Lower lobe of right lung (tissue), 2 donors: ENCODE data around the gene PC. TPM values are rescaled to one million over a fixed set of nuclear protein-coding genes. Genes with fewer than 3 reads are reported as not detected.

Experiments used
- ATAC-seq, 2 donors: fragments of 200-7000 bp; cut with Tn5 transposase; one replicate each; pipeline ENCODE4 v1.9.1; 2020 to 2022; ENCODE audit warnings: mild to moderate bottlenecking in 2 of 2, moderate library complexity in 2 of 2
- DNase-seq: peaks from one replicate; pipeline ENCODE4 v3.0.0-alpha.2; 2020
- H3K27ac ChIP-seq: fragments of 200-600 bp; one replicate; pipeline ENCODE4 v1.8.0; 2022
- H3K27me3 ChIP-seq: fragments of 200-600 bp; one replicate; pipeline ENCODE4 v1.8.0; 2022; ENCODE audit warnings: low read depth
- H3K36me3 ChIP-seq: fragments of 200-600 bp; one replicate; pipeline ENCODE4 v1.8.0; 2022; ENCODE audit warnings: mild to moderate bottlenecking
- H3K4me1 ChIP-seq: fragments of 200-600 bp; one replicate; pipeline ENCODE4 v1.8.0; 2022
- H3K4me3 ChIP-seq: fragments of 200-600 bp; one replicate; pipeline ENCODE4 v1.8.0; 2022; ENCODE audit warnings: mild to moderate bottlenecking
- H3K9me3 ChIP-seq: fragments of 200-600 bp; one replicate; pipeline ENCODE4 v1.8.0; 2022
- intact Hi-C: fragments of 100-400 bp; cut with DNase I; formaldehyde crosslinking; loops from one replicate; pipeline ENCODE4 v1.11.0; 2022
- total RNA-seq: library from RNA; stranded (reverse); fragmentation: NEBNext Ultra II Directional; extraction: Animal tissue kit (Norgen Biotek cat#: 25700); gene quantifications from one replicate; pipeline ENCODE4 v1.2.1, GENCODE V29; 2021
- TF ChIP-seq, protein P1 (sequence below): fragments of 200-600 bp; IDR thresholded peaks from one replicate; pipeline ENCODE4 v1.8.0; 2022; ENCODE audit warnings: antibody characterized with exemption, mild to moderate bottlenecking
- donor health status: DM: no; HTN: yes; CAD: no; lungs with severe emphysema.

The PC gene
- total RNA-seq, 1 donor from 2014 or later, result 14.7 TPM

GRCh38 chr11:66981976-66982578 lies 23.9 kb upstream of the PC start:
- intact Hi-C loops, result no loop called here
- no peaks in the 10 kb centered on the region for H3K27me3 ChIP-seq
- H3K4me1 ChIP-seq, result peaks cover 11% of the 10 kb centered on the region
- TF ChIP-seq, protein P1, sequence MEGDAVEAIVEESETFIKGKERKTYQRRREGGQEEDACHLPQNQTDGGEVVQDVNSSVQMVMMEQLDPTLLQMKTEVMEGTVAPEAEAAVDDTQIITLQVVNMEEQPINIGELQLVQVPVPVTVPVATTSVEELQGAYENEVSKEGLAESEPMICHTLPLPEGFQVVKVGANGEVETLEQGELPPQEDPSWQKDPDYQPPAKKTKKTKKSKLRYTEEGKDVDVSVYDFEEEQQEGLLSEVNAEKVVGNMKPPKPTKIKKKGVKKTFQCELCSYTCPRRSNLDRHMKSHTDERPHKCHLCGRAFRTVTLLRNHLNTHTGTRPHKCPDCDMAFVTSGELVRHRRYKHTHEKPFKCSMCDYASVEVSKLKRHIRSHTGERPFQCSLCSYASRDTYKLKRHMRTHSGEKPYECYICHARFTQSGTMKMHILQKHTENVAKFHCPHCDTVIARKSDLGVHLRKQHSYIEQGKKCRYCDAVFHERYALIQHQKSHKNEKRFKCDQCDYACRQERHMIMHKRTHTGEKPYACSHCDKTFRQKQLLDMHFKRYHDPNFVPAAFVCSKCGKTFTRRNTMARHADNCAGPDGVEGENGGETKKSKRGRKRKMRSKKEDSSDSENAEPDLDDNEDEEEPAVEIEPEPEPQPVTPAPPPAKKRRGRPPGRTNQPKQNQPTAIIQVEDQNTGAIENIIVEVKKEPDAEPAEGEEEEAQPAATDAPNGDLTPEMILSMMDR, result no peak
- DNase-seq, result peak; percentile 85
- no peaks in the 10 kb centered on the region for H3K36me3 ChIP-seq
- no peak overlapping the region for H3K27ac ChIP-seq
- no peak overlapping the region for H3K4me3 ChIP-seq
- peak; percentile 45 to 50 for ATAC-seq
- H3K9me3 ChIP-seq, result peaks cover 12% of the 10 kb centered on the region

DNA sequence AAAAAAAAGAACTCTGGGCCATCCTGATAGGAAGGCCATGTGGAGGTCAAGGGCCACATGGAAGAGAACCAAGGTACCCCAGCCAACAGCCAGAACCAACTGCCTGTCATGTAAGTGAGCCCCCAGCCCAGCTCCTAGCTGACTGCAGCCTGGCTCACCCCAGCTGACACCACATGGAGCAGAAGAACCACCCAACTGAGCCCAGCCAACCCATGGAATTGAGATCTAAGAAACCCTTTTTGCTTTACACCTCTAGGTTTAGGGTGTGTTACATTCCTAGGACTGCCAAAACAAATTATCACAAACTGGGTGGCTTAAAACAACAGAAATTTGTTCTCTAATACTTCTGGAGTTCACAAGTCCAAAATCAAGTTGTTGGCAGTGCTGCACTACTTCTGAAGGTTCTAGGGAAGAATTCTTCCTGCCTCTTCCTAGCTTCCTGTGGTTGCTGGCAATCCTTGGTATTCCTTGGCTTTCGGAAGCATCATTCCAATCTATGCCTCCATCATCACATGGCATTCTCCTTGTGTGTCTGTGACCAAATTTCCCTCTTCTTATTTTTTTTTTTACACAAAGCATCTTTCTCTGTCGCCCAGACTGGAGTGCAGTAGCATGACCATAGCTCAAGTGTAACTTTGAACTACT lies 21.3 kb upstream of the PC start:
- Histone ChIP-seq H3K27me3 (no peaks in the 10 kb centered on the region), H3K4me3 (no peak overlapping the region), H3K36me3 (no peaks in the 10 kb centered on the region), H3K27ac (no peak overlapping the region), H3K9me3 (peaks cover 12% of the 10 kb centered on the region), H3K4me1 (peaks cover 11% of the 10 kb centered on the region)
- TF ChIP-seq, protein P1, result no peak
- ATAC-seq (no peak), DNase-seq (no peak)
- intact Hi-C loops, result no loop called here

GRCh38 chr11:66978717-66979116 lies 20.5 kb upstream of the PC start:
- intact Hi-C loops, result no loop called here
- H3K4me1 ChIP-seq, result peaks cover 11% of the 10 kb centered on the region
- TF ChIP-seq, protein P1, result no peak

GRCh38 chr11:66978229-66978628 lies 20.0 kb upstream of the PC start:
- peaks cover 11% of the 10 kb centered on the region for H3K4me1 ChIP-seq
- TF ChIP-seq, protein P1, result no peak
- ATAC-seq (no peak), DNase-seq (no peak)
- H3K4me3 ChIP-seq, result no peak overlapping the region
- intact Hi-C loops, result no loop called here
- H3K27ac ChIP-seq, result no peak overlapping the region
- peaks cover 12% of the 10 kb centered on the region for H3K9me3 ChIP-seq
- no peaks in the 10 kb centered on the region for H3K36me3 ChIP-seq
- H3K27me3 ChIP-seq, result no peaks in the 10 kb centered on the region

More at GRCh38 chr11:66978717-66979116, 20.5 kb upstream of the PC start:
- no peak for DNase-seq
- no peak overlapping the region for H3K27ac ChIP-seq
- H3K36me3 ChIP-seq, result no peaks in the 10 kb centered on the region
- H3K27me3 ChIP-seq, result no peaks in the 10 kb centered on the region
- peaks cover 12% of the 10 kb centered on the region for H3K9me3 ChIP-seq
- H3K4me3 ChIP-seq, result no peak overlapping the region
- ATAC-seq, result no peak

GRCh38 chr11:66976925-66977324 lies 18.7 kb upstream of the PC start:
- no peaks in the 10 kb centered on the region for H3K27me3 ChIP-seq
- peak in 1 of 2 donors; percentile 21 for ATAC-seq
- intact Hi-C loops, result no loop called here
- DNase-seq, result no peak
- no peaks in the 10 kb centered on the region for H3K36me3 ChIP-seq
- H3K4me3 ChIP-seq, result no peak overlapping the region
- TF ChIP-seq, protein P1, result no peak
- H3K9me3 ChIP-seq, result peaks cover 12% of the 10 kb centered on the region
- H3K27ac ChIP-seq, result no peak overlapping the region
- peaks cover 8% of the 10 kb centered on the region for H3K4me1 ChIP-seq
